LoVo (cell line): ENCODE data around the gene SLC30A9.

Experiments used
- DNase-seq: peaks from one replicate; pipeline ENCODE4 v3.0.0-alpha.2; 2016; ENCODE audit warnings: low spot score

Gene SLC30A9

DNA sequence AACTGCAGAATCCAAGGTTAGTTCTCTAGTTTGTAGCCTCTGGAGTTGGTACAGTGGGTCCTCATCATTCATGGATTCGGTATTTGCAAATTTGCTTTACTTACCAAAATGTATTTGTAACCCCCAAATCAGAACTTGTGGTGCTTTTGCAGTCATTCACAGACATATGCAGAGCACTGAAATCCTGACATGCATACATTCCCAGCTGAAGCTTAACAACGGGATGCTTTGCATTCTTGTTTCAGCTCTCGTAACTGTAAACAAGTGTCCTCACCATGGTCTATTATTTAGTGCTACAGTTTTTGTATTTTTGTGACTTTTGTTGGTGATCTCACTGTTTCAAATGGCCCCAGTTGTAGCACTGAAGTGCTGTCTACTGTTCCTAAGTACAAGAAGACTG lies 146.0 kb downstream of the SLC30A9 start:
- no peak for DNase-seq
